Ecto neural progenitor cell (in vitro differentiated cells): ENCODE measurements around the gene MUL1.
"Not testable (repeated sequence)": the region's sequence is repeated elsewhere in the genome, so short reads cannot be mapped to it uniquely, and the experiment has no call there.

Experiments used
- DNase-seq: peaks from one replicate; pipeline ENCODE4 v3.0.0-alpha.2; 2018; ENCODE audit warnings: low spot score

Gene MUL1, protein sequence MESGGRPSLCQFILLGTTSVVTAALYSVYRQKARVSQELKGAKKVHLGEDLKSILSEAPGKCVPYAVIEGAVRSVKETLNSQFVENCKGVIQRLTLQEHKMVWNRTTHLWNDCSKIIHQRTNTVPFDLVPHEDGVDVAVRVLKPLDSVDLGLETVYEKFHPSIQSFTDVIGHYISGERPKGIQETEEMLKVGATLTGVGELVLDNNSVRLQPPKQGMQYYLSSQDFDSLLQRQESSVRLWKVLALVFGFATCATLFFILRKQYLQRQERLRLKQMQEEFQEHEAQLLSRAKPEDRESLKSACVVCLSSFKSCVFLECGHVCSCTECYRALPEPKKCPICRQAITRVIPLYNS

DNA sequence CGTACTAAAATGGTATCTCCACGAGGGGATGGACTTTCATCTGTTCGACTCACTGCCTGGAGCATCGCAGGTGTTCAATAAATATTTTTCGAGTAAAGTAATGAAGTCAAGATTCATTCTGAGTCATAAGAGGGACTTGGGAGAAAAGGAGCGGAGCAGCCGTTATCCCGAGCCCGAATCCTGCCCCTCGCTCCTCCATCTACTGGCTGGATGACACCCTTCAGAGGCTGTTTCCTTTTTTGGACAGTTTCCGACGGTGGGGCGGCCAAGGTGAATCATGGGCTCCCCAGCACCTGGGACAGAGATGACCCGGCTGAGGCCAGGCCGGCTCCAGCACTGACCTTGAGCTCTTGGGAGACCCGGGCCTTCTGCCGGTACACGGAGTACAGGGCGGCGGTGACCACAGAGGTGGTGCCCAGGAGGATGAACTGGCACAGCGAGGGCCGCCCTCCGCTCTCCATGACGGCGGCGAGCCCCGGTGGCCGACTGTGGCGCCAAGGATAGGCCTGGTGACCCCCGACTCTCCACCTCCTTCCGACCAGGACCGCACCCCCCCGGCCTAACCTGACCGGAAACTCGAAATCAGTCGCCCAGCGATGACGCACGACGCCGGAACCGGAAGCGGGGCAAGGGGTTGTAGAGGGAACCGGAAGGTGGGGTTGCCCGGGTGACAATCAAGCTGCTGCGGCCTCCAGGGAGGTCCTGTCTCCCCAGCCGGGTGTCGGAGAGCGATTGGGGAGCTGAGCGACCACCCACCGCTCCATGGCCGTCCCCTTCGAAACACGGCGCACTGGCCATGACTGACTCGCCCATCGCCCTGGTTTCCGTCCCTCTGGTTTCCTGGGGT is at the start of gene MUL1:
TSS of gene MUL1 (minus strand) at position 588 of the 847 bp plus-strand sequence. CDS start at position 461, 127 bp downstream.
- DNase-seq = peak; percentile 98

DNA sequence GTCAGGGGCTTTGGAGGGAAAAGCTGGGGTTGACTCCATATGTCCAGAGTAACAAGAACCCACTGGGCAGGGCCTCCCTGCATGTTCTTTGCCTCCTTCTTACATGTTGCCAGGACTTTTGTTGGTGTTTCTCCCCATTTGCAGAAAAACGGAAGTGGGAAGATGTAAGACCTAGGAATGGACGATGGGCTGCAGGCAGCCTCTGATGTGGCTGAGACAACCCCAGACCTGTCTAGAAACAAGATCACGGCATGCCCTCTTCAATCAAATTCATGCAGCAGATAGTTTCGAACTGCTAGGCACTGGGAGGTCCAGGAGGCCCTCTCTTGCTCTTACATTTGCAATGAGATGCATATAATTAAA is 47.8 kb upstream of the MUL1 start:
- DNase-seq = no peak

DNA sequence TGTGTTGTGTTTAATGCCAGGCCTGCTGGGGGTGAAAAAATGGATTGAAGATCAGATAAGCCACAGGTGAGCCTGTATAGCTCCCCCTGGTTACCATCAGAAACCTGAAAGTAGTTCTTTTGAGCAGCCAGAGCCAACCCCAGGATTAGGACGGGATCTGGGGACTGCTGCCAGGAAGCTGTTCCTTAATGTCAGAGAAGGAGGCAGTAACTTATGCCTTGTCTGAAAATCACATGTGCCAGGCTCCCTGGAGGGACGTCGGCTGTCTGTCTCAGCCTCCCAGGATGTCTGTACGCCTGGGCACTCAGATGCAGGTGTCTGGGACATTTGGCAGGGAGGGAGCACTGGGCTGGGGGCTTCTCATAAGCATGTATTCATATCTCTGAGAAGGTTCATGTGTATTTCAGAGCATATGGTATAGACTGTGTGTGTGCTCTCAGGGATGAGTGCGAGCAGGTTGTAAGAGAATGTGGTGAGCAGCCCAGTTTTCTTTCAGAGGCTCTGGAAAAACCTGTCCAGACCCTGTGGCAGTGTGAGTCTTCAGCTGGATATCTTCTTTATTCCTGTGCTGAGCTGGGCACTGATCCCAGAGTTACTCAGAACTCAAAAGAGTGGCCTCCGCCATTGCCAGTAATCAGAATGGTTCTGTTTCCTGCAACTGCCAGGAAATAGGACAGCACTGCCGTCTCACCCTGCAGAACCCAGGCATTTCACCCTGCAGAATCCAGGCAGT is 47.2 kb upstream of the MUL1 start:
- DNase-seq = no peak

DNA sequence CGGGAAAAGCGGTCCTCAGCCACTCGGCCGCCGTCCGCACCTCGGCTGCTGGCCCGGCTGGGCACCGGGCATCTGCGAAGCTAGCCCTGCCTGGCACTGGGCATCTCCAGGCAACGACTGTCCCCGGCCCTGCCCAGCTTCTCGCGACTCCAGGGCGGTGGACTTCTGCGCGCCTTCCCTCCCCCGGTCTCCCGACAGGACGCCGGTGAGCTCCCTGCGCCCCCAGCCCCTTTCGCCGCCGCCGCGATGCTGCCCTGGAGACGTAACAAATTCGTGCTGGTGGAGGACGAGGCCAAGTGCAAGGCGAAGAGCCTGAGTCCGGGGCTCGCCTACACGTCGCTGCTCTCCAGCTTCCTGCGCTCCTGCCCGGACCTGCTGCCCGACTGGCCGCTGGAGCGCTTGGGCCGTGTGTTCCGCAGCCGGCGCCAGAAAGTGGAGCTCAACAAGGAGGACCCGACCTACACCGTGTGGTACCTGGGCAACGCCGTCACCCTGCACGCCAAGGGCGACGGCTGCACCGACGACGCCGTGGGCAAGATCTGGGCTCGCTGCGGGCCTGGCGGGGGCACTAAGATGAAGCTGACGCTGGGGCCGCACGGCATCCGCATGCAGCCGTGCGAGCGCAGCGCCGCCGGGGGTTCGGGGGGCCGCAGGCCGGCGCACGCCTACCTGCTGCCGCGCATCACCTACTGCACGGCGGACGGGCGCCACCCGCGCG is 44.9 kb upstream of the MUL1 start:
- peak; percentile 55 for DNase-seq

DNA sequence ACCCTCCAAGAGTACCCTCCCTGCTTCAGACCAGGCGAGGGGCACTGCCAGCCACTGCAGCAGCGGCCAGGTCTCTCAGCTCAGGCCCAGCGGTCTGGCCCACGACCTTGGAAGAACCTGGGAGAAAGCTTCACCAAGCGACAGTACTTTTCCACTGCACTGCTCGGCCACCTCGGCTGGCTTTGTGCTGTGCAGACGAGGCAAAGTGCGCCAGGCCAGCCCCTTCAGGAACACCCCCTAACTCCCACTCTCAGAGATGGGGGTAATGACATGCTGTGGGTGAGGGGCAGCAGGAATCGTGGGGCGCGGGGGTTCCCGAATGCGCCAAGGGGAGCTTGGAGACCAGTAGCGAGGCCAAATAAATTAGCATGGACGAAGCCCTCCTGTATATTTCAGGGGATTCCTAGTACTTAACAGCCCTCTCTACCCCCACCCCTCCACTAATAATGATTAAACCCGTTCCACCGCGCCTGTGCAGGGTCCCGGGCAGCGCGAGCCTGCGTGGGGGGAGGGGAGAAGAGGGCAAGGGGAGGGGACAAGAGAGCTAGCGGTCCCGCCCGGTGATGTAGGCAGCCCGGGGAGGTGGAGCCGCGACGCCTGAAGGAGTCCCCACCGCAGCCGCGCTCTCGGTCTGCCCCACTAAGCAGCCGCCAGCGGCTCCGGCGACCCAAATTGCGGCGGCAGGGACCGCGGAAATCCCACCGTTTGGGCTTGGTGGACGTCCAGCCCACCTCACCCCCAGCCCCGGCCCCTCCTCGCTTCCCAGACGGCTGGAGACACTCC is 44.2 kb upstream of the MUL1 start, which contains the start of gene FAM43B:
TSS of gene FAM43B (plus strand) at position 629 of the 783 bp plus-strand sequence. CDS start 401 bp downstream, outside the sequence.
- DNase-seq = peak; percentile 88

DNA sequence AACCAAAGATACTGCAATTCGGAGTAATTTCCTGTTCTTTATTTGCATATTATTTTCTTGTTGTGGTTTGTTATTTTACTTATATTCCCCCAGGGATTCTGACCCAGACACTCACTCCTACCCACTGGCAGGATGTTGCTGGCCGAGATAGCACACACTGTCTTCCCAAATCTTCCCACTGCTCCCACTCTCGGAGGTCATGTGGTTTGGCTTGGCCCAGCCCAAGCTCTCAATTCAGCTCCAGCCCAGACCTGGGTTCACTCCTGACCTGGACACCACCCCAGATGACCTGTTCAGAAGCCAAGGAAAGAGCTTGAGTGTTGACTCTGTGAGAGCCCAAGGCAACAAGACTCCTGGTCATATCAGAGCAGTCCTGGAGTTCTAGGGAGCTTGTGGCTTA is 43.2 kb upstream of the MUL1 start:
- no peak for DNase-seq

DNA sequence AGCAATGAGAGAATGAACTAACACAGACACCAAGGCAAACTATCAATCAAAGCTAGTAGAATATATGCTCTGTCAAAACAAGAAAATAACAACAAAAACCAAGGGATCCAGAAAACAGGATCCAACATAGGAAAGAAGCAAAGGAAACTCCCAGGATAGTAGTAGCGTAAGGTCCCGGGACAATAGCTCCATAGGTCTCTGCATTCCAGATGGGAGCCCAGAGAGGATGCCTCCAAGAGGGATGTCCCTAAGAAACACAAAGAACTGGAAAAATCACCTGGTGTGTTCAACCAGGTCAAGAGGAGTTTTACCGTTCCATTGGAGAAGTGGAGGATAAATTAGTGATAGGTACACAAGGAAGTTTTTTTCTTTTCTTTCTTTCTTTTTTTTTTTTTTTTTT is 38.7 kb upstream of the MUL1 start:
- DNase-seq = no peak

DNA sequence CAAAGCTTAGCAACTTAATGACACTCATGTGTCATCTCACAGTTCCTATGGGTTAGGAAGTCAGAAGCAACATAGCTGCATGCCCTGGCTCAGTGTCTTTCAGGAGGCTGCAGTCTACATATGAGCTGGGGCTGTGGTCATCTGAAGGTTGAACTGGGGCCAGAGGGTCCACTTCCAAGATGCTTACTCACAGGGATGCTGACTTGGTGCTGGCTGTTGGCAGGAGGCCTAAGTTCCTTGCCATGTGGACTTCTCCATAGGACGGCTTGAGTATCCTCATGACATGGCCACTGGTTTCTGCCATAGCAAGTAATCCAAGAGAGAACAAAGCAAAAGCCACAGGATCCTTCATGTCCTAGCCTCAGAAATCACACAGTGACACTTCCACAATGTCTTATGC is 32.3 kb upstream of the MUL1 start:
- no peak for DNase-seq

- DNase-seq = no peak
Measured at GRCh38 chr1:20538760-20539551, 31.0 kb upstream of the MUL1 start.

DNA sequence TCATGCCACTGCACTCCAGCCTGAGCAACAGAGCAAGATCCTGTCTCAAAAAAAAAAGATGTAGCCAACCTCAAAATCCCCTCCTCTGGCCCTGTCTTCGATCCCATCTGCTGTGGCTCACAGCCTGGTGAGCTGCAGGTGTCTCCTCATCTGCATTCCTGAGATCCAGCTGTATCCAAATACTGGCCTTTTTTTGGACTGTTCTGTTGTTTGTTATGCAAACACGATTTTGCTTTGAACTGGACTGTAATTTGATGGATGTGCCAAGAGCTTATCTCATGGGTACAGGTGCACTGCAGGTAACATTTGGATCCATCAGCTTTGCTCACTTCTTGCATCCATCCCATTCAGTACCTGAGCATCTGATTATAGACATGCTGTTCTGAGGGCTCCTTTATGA is 30.3 kb upstream of the MUL1 start:
- no peak for DNase-seq

DNA sequence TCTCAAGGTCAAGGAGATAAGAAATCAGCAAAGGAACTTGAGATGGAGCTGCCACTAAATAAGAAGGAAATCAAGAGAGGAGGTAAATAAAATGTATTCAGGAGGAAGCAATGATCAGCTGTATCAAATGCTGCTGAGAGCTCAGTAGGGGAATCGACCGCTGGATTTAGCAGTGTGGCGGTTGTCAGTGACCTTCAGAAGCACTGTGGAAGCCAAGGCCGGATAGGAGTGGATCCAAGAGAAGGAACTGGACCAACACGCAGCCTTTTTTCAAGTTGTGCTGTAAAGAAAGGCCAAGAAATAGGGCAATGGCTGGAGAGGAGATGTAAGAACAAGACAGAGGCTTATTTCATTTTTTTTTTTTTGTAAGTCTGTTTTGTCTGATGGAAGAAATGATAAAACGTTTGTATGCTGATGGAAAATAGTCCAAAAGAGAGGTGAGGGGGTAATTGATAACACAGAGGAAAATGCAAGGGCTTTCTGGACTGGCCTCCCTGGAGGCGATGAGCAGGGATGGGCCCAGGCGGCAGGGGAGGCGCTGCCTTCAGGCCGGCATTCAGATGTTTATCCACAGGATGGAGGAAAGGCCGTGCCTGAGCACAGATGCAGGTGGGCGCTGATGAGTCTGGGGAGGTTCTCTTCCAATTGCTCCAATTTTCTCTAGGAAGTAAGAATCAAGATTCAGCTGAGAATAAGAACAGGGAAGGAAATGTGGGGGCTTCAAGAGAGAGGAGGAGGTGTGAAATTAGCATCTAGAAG is 26.9 kb upstream of the MUL1 start:
- DNase-seq = no peak

GRCh38 chr1:20533635-20534034 is 25.7 kb upstream of the MUL1 start:
- DNase-seq = no peak

- no peak for DNase-seq
Measured at GRCh38 chr1:20530901-20531300, 22.9 kb upstream of the MUL1 start.

GRCh38 chr1:20530306-20530705 is 22.4 kb upstream of the MUL1 start:
- no peak for DNase-seq

- DNase-seq = no peak
Measured at GRCh38 chr1:20528221-20528620, 20.3 kb upstream of the MUL1 start.

DNA sequence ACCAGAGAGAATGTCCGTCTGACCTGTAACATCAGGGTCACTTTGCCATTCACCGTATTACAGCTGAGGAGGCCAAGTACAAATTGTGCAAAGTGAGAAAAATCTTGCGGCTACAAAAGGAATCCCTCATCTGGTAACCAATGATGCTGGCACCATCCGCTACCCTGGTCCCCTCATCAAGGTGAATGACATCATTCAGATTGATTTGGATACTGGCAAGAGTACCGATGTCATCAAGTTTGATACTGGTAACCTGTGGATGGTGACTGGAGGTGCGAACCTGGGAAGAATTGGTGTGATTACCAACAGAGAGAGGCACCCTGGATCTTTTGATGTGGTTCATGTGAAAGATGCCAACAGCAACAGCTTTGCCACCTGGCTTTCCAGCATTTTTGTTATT is 18.3 kb upstream of the MUL1 start:
- no peak for DNase-seq

- peak; percentile 84 for DNase-seq
Measured at GRCh38 chr1:20521960-20522861, 14.3 kb upstream of the MUL1 start.

GRCh38 chr1:20519609-20520262 is 11.8 kb upstream of the MUL1 start:
- not testable (repeated sequence) for DNase-seq
